SK-N-SH (cell line): ENCODE data around the gene AFAP1. TPM values are rescaled to one million over a fixed set of nuclear protein-coding genes. Genes with fewer than 3 reads are reported as not detected.
A peak's percentile ranks its signal among the peaks of the same experiment; 100 is the strongest.

Experiments
- CTCF ChIA-PET: fragments of 300-600, 350-600 bp; formaldehyde crosslinking; extraction: SDS; loops from one replicate; lab custom pipeline; 2021; lab: Yijun Ruan, JAX
- POLR2A ChIA-PET: fragments of 350-600 bp; sonication (Branson Sonifier 250); formaldehyde crosslinking; extraction: SDS; loops from one replicate; lab custom pipeline; 2020; ENCODE audit warnings: antibody characterized with exemption, inconsistent platforms; lab: Yijun Ruan, JAX
- DNase-seq: peaks from one replicate; pipeline ENCODE4 v3.0.0; 2012
- H2AFZ ChIP-seq: fragments of 200-600 bp; sonication (generic); 2 replicates; pipeline ENCODE4 v1.8.1; 2016; ENCODE audit warnings: antibody characterized with exemption, mild to moderate bottlenecking, low read depth
- H3F3A ChIP-seq: fragments of 200-600 bp; sonication (generic); replicated peaks from 2 replicates; pipeline ENCODE3; 2016; ENCODE audit warnings: antibody characterized with exemption, mild to moderate bottlenecking; ENCODE audit not compliant: insufficient read depth
- H3K27ac ChIP-seq, 2 experiments: fragments of 200-500 bp in 1 of 2; fragments of 200-600 bp in 1 of 2; sonication (Bioruptor generic) in 1 of 2; sonication (generic), shearing (Covaris generic) in 1 of 2; 2 replicates each; pipeline versions ENCODE4 v1.5.1 to v1.6.1; 2014 to 2016; ENCODE audit warnings: low read depth in 2 of 2, inconsistent platforms in 1 of 2, low read length in 1 of 2, mild to moderate bottlenecking in 1 of 2, mixed read lengths in 1 of 2
- H3K27me3 ChIP-seq: fragments of 200-600 bp; sonication (generic), shearing (Covaris generic); 2 replicates; pipeline ENCODE4 v1.6.1; 2016; ENCODE audit warnings: mixed run types; ENCODE audit not compliant: insufficient read depth
- H3K36me3 ChIP-seq, 2 experiments: fragments of 200-500 bp in 1 of 2; fragments of 200-600 bp in 1 of 2; sonication (Bioruptor generic) in 1 of 2; sonication (generic) in 1 of 2; replicated peaks in 1 of 2; 2 replicates each; pipeline versions ENCODE3 to v1.5.1; 2014 to 2016; ENCODE audit warnings: low read length in 1 of 2, mild to moderate bottlenecking in 1 of 2; ENCODE audit not compliant: insufficient read depth in 2 of 2, control insufficient read depth in 1 of 2
- H3K4me1 ChIP-seq, 2 experiments: fragments of 200-500 bp in 1 of 2; fragments of 200-600 bp in 1 of 2; sonication (Bioruptor generic) in 1 of 2; sonication (generic), shearing (Covaris generic) in 1 of 2; 2 replicates each; pipeline versions ENCODE4 v1.5.1 to v1.6.1; 2014 to 2016; ENCODE audit warnings: low read depth in 1 of 2, low read length in 1 of 2, mixed run types in 1 of 2; ENCODE audit not compliant: insufficient read depth in 2 of 2, control insufficient read depth in 1 of 2
- H3K4me2 ChIP-seq: fragments of 200-600 bp; sonication (generic), shearing (Covaris generic); 2 replicates; pipeline ENCODE4 v1.6.1; 2017; ENCODE audit warnings: mixed run types
- H3K4me3 ChIP-seq, 2 experiments: fragments of 200-500 bp in 1 of 2; fragments of 200-600 bp in 1 of 2; sonication (Bioruptor generic) in 1 of 2; sonication (generic), shearing (Covaris generic) in 1 of 2; 2 replicates each; pipeline versions ENCODE4 v1.5.1 to v1.8.1; 2014 to 2016; ENCODE audit warnings: low read depth in 2 of 2, inconsistent platforms in 1 of 2, low read length in 1 of 2, mild to moderate bottlenecking in 1 of 2, mixed read lengths in 1 of 2, moderate library complexity in 1 of 2
- H3K79me2 ChIP-seq: fragments of 200-600 bp; sonication (generic); 2 replicates; pipeline ENCODE4 v1.8.1; 2017; ENCODE audit warnings: mild to moderate bottlenecking; ENCODE audit not compliant: insufficient read depth
- H3K9ac ChIP-seq: fragments of 200-600 bp; sonication (generic); 2 replicates; pipeline ENCODE4 v1.6.1; 2017; ENCODE audit warnings: mixed run types
- H3K9me2 ChIP-seq: fragments of 200-600 bp; sonication (generic); 2 replicates; pipeline ENCODE4 v1.6.1; 2017; ENCODE audit warnings: mixed run types
- H3K9me3 ChIP-seq: fragments of 200-600 bp; sonication (generic); 2 replicates; pipeline ENCODE4 v1.6.1; 2017; ENCODE audit warnings: mixed run types, mild to moderate bottlenecking, moderate library complexity
- H4K20me1 ChIP-seq: fragments of 200-600 bp; sonication (generic); 2 replicates; pipeline ENCODE4 v1.6.1; 2017; ENCODE audit warnings: mild to moderate bottlenecking, mixed run types; ENCODE audit not compliant: insufficient read depth
- ELF1 ChIP-seq: IDR thresholded peaks from 2 replicates; pipeline ENCODE4 v1.4.0; 2012
- FOXM1 ChIP-seq: IDR thresholded peaks from 2 replicates; pipeline ENCODE4 v1.4.0; 2012; ENCODE audit warnings: low read depth, mild to moderate bottlenecking
- GABPA ChIP-seq: IDR thresholded peaks from 2 replicates; pipeline ENCODE4 v1.4.0; 2012; ENCODE audit warnings: low read depth, mild to moderate bottlenecking
- JUND ChIP-seq: IDR thresholded peaks from 2 replicates; pipeline ENCODE4 v1.4.0; 2012
- MXI1 ChIP-seq: IDR thresholded peaks from 2 replicates; pipeline ENCODE4 v1.6.1; 2012; ENCODE audit warnings: mild to moderate bottlenecking, low read depth, low read length, improper control_type of control experiment
- RAD21 ChIP-seq: IDR thresholded peaks from 2 replicates; pipeline ENCODE4 v1.6.1; 2012; ENCODE audit warnings: mild to moderate bottlenecking, low read length
- RXRA ChIP-seq: IDR thresholded peaks from 2 replicates; pipeline ENCODE4 v1.4.0; 2012; ENCODE audit warnings: low read depth, mild to moderate bottlenecking, borderline replicate concordance
- TAF1 ChIP-seq: IDR thresholded peaks from 2 replicates; pipeline ENCODE4 v1.6.1; 2012; ENCODE audit warnings: low read depth, mild to moderate bottlenecking, low read length, moderate library complexity, borderline replicate concordance
- YY1 ChIP-seq: IDR thresholded peaks from 2 replicates; pipeline ENCODE4 v1.4.0; 2012; ENCODE audit warnings: low read depth, mild to moderate bottlenecking
- WGBS: methylation state at CpG from one replicate; pipeline ENCODE4 v1.1.6; 2017; ENCODE audit warnings: low lambda C conversion rate; 5-methylcytosine and 5-hydroxymethylcytosine counted together
- polyA plus RNA-seq, 3 experiments: library from polyadenylated mRNA; depleted of rRNA; stranded (reverse); fragments of >200 nt; gene quantifications; 2 replicates each; pipeline ENCODE4 v1.2.3, GENCODE V29; 2012
- TF ChIP-seq, protein P1 (sequence below): IDR thresholded peaks from 2 replicates; pipeline ENCODE4 v1.4.0; 2012; ENCODE audit warnings: low read depth
- TF ChIP-seq, protein P2 (sequence below): fragments of 150-350 bp; IDR thresholded peaks from 2 replicates; pipeline ENCODE4 v1.6.1; 2016; ENCODE audit warnings: mild to moderate bottlenecking, low read depth, low read length
- TF ChIP-seq, protein P3 (sequence below): fragments of 150-350 bp; IDR thresholded peaks from 2 replicates; pipeline ENCODE4 v1.6.1; 2017; ENCODE audit warnings: antibody characterized with exemption, low read length, low read depth, borderline replicate concordance
- TF ChIP-seq, protein P4 (sequence below): IDR thresholded peaks from 2 replicates; pipeline ENCODE4 v1.4.0; 2012; ENCODE audit warnings: low read depth, borderline replicate concordance

AFAP1 gene
- polyA plus RNA-seq, 1 of the 3 experiments (the other 2 are of a cell fraction), result 67.9 TPM

DNA sequence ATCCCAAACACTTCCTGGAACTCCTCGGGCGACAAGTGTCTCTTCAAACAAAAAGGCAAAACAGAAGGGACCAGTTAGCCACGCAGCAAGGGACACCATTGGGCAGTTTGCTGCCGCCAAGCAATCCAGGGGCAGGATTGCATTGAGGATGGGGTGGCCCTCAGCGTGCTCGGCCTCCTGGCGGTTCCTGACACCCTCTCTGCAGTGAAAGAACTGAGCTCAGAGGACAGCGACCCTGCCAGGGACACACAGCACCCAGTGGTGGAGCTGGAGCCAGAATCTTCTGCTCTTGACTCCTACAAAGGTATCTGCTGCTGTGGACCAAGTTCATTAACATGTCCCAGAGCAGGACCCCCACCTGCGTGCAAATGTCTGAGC is 27.4 kb upstream of the AFAP1 start:
- 97% methylated on average over 5 of the region's 9 CpGs for WGBS
- peaks cover 10% of the 10 kb centered on the region; the same call in 1 of the 2 replicates for H3K79me2 ChIP-seq
- no peaks in the 10 kb centered on the region for H4K20me1 ChIP-seq
- peaks cover 23% of the 10 kb centered on the region for H3F3A ChIP-seq
- H3K9me2 ChIP-seq, result no peaks in the 10 kb centered on the region
- no peak overlapping the region for H3K4me3 ChIP-seq
- no peak overlapping the region for H2AFZ ChIP-seq
- no peak overlapping the region for H3K27ac ChIP-seq
- DNase-seq, result no peak
- ChIA-PET POLR2A (no interaction called here), CTCF (interaction anchor here (0.7 to 4.0 kb wide), 6 partner anchors 8 to 165 kb away, joined by 3 to 19 read pairs (median 4); no protein-coding TSS in a partner anchor)
- H3K4me2 ChIP-seq, result no peak overlapping the region
- H3K36me3 ChIP-seq, result no peaks in the 10 kb centered on the region
- no peak overlapping the region for H3K9ac ChIP-seq
- no peaks in the 10 kb centered on the region for H3K9me3 ChIP-seq
- peaks cover 27 to 37% of the 10 kb centered on the region in 2 experiments; a peak in 3 of 4 replicates for H3K4me1 ChIP-seq
- H3K27me3 ChIP-seq, result no peaks in the 10 kb centered on the region
- no peak for TF ChIP-seq FOXM1
- TF ChIP-seq MXI1, result no peak
- TF ChIP-seq, all 33 proteins: peak for 0

DNA sequence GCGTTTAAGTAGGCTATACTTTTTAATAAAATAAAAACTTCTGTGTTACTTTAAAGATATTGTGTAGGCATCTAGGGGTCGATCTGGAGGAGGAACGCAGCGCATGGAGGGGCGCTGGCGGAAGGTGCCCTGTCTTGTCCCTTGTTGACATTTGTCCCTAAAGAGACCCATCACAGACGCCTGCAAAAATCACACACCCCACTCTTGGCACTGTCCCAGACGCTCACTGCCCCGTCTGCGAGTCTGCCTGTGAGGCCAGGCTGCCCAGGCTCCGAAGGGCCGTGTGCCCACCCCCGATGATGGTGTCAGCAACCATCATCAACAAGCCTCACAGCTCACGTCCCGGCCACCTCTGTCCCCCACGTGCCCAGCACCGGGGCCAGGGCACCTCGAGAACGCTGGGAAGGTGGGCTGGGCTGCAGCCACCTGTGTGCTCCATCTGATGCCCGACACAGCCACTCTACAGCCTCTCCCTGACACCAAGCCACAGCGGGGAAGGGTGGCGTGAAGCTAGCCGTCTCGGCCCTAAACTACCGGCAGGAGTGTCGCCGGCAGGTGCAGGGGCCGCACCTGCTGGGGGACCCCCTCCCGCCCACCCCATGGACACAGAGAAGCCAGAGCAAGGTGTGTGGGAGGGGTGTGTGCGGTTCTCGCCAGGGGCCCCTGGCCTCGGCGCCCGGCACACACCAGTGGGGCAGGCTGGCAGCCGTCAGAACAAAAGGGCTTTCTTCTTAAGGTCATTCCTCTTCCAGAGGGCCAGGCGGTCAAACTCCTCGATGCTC is 26.8 kb upstream of the AFAP1 start:
- no peaks in the 10 kb centered on the region for H3K36me3 ChIP-seq
- H3K9ac ChIP-seq, result no peak overlapping the region
- no peaks in the 10 kb centered on the region for H3K9me2 ChIP-seq
- H4K20me1 ChIP-seq, result no peaks in the 10 kb centered on the region
- H3K79me2 ChIP-seq, result peaks cover 8% of the 10 kb centered on the region; the same call in 1 of the 2 replicates
- no peaks in the 10 kb centered on the region for H3K9me3 ChIP-seq
- no peak for TF ChIP-seq JUND
- no peak for TF ChIP-seq ELF1
- no peak for TF ChIP-seq TAF1
- TF ChIP-seq, protein P1, sequence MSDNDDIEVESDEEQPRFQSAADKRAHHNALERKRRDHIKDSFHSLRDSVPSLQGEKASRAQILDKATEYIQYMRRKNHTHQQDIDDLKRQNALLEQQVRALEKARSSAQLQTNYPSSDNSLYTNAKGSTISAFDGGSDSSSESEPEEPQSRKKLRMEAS, result no peak
- TF ChIP-seq RAD21, result no peak
- TF ChIP-seq RXRA, result no peak
- no peak for TF ChIP-seq YY1
- TF ChIP-seq, protein P2, sequence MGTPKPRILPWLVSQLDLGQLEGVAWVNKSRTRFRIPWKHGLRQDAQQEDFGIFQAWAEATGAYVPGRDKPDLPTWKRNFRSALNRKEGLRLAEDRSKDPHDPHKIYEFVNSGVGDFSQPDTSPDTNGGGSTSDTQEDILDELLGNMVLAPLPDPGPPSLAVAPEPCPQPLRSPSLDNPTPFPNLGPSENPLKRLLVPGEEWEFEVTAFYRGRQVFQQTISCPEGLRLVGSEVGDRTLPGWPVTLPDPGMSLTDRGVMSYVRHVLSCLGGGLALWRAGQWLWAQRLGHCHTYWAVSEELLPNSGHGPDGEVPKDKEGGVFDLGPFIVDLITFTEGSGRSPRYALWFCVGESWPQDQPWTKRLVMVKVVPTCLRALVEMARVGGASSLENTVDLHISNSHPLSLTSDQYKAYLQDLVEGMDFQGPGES, result no peak
- TF ChIP-seq, protein P3, sequence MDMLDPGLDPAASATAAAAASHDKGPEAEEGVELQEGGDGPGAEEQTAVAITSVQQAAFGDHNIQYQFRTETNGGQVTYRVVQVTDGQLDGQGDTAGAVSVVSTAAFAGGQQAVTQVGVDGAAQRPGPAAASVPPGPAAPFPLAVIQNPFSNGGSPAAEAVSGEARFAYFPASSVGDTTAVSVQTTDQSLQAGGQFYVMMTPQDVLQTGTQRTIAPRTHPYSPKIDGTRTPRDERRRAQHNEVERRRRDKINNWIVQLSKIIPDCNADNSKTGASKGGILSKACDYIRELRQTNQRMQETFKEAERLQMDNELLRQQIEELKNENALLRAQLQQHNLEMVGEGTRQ, result no peak
- TF ChIP-seq GABPA, result no peak
- no peak for TF ChIP-seq MXI1
- TF ChIP-seq, protein P4, sequence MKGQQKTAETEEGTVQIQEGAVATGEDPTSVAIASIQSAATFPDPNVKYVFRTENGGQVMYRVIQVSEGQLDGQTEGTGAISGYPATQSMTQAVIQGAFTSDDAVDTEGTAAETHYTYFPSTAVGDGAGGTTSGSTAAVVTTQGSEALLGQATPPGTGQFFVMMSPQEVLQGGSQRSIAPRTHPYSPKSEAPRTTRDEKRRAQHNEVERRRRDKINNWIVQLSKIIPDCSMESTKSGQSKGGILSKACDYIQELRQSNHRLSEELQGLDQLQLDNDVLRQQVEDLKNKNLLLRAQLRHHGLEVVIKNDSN, result no peak
- TF ChIP-seq, all 33 proteins: peak for 0
- WGBS, result 81% methylated on average over 15 of the region's 37 CpGs
- Histone ChIP-seq H3F3A (peaks cover 27% of the 10 kb centered on the region), H3K4me1 (peaks cover 27 to 41% of the 10 kb centered on the region in 2 experiments; a peak in 3 of 4 replicates), H3K27ac (no peak overlapping the region), H2AFZ (no peak overlapping the region), H3K4me3 (no peak overlapping the region), H3K4me2 (no peak overlapping the region), H3K27me3 (no peaks in the 10 kb centered on the region)
- POLR2A ChIA-PET, result no interaction called here
- DNase-seq, result peak; percentile 47
- CTCF ChIA-PET, result interaction anchor here (1.0 to 4.0 kb wide), 4 partner anchors 9 to 164 kb away, joined by 3 to 19 read pairs (median 8); no protein-coding TSS in a partner anchor
